Epithelial cell of umbilical artery (primary cell): ENCODE measurements around the gene UBALD2. TPM values are rescaled to one million over a fixed set of nuclear protein-coding genes. Genes with fewer than 3 reads are reported as not detected.

Experiments
- total RNA-seq: library from RNA; depleted of rRNA; stranded (reverse); fragments of >200 nt; gene quantifications from 2 replicates; pipeline ENCODE4 v1.2.3, GENCODE V29; 2014

The UBALD2 gene
- 4.0 and 6.2 TPM in 2 replicates for total RNA-seq

GRCh38 chr17:76264755-76265623 lies at the start of gene UBALD2:
Gene UBALD2 (plus strand): TSS chr17:76265348. CDS start chr17:76265506, 158 bp downstream.

DNA sequence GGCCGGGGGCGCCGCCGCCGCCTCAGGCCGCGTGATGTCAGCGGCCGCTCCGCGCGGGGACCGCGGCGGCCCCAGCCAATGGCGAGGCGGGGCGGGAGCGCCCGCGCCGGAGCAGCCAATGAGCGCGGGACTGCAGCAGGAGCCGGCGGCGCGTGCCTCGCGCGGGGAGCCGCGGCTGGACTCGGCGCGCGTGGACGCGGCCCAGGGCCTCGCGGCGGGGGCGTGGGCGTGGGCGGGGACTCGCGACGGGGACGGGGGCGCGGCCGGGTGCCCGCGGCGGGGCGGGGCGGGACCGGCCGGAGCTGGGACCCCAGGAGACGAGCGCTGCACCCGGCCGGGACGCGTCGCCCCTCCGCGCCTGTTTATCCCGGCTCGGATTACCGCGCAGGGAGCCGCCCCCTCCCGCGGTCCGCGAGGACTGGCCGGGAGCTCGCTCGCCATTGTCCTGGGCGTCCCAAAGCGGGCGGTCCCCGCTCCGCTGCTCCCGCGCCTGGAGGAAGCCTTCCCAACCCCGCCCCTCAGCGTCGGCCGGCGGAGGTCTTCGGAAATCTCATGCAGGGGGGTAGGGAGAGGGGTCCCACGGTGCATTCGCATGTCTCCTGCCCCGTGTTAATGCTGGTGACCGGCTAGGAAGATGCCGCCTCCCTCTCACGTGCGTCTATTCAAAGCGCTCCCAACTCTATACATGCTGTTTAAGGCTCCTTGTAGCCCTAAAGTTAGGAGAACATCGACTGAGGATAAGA lies 24.5 kb upstream of the UBALD2 start, which contains the start of gene RNF157:
TSS of gene RNF157 (minus strand) at position 33 of the 743 bp plus-strand sequence. CDS start 253 bp downstream, outside the sequence.

GRCh38 chr17:76307966-76308338 lies 42.8 kb downstream of the UBALD2 start, which contains the start of gene QRICH2:
Gene QRICH2 (minus strand): TSS chr17:76308276. CDS start chr17:76307998, 278 bp downstream.

Other genes starting within 250 kb of the UBALD2 start
- gene EVPL, start 238.0 kb upstream of the UBALD2 start, total RNA-seq, result under 0.01 TPM in 1 of 2 replicates, not detected in the other
- gene SRP68, start 192.8 kb upstream of the UBALD2 start, total RNA-seq, result 29.9 and 32.8 TPM in 2 replicates
- gene GALR2, start 190.6 kb upstream of the UBALD2 start, total RNA-seq, result not detected in 2 replicates
- not detected in 2 replicates for gene ZACN, start 186.2 kb upstream of the UBALD2 start, total RNA-seq
- gene EXOC7, start 161.6 kb upstream of the UBALD2 start, total RNA-seq, result 53.6 and 78.1 TPM in 2 replicates
- not detected in 2 replicates for gene FOXJ1, start 124.1 kb upstream of the UBALD2 start, total RNA-seq
- gene RNF157, start 24.9 kb upstream of the UBALD2 start, total RNA-seq, result 0.15 and 0.65 TPM in 2 replicates
- 1.9 and 2.7 TPM in 2 replicates for gene QRICH2, start 42.9 kb downstream of the UBALD2 start, total RNA-seq
- 38.8 and 47.7 TPM in 2 replicates for gene PRPSAP1, start 88.6 kb downstream of the UBALD2 start, total RNA-seq
- gene SPHK1, start 119.3 kb downstream of the UBALD2 start, total RNA-seq, result 30.5 and 148 TPM in 2 replicates
- gene UBE2O, start 187.8 kb downstream of the UBALD2 start, total RNA-seq, result 13.7 and 18.5 TPM in 2 replicates
- not detected in 2 replicates for gene AANAT, start 202.3 kb downstream of the UBALD2 start, total RNA-seq
- gene RHBDF2, start 236.1 kb downstream of the UBALD2 start, total RNA-seq, result 8.1 and 18.1 TPM in 2 replicates